ENCODE results near the gene BCL2L1.
A peak's percentile ranks its signal among the peaks of the same experiment; 100 is the strongest.
"Not testable (repeated sequence)": the region's sequence is repeated elsewhere in the genome, so short reads cannot be mapped to it uniquely, and the experiment has no call there.

BCL2L1 gene

GRCh38 chr20:31638317-31638716 is 84.4 kb downstream of the BCL2L1 start:
- Mint-ChIP-seq H3K27me3 (no peaks in the 10 kb centered on the region), H3K36me3 (no peaks in the 10 kb centered on the region), H3K4me1 (peaks cover 6% of the 10 kb centered on the region), H3K4me3 (no peak overlapping the region), H3K9me3 (no peaks in the 10 kb centered on the region), H3K27ac (no peak overlapping the region)

GRCh38 chr20:31637660-31638059 is 85.0 kb downstream of the BCL2L1 start, which contains the start of gene COX4I2:
TSS of gene COX4I2 (plus strand) at chr20:31637912. CDS start at chr20:31639018, 1,106 bp downstream.
- Mint-ChIP-seq H3K27ac (peak within 1 kb of the TSS; percentile 24), H3K36me3 (no peaks in the 10 kb centered on the region), H3K4me1 (peaks cover under 1% of the 10 kb centered on the region), H3K4me3 (no peak within 1 kb of the TSS), H3K27me3 (no peaks in the 10 kb centered on the region), H3K9me3 (no peaks in the 10 kb centered on the region)

- Mint-ChIP-seq H3K27ac (no peak overlapping the region), H3K4me3 (no peak overlapping the region), H3K9me3 (no peaks in the 10 kb centered on the region), H3K36me3 (no peaks in the 10 kb centered on the region), H3K4me1 (no peaks in the 10 kb centered on the region), H3K27me3 (no peaks in the 10 kb centered on the region)
Observed at GRCh38 chr20:31633339-31633914, 89.2 kb downstream of the BCL2L1 start.

- Mint-ChIP-seq H3K4me3 (no peak overlapping the region), H3K9me3 (no peaks in the 10 kb centered on the region), H3K36me3 (no peaks in the 10 kb centered on the region), H3K27ac (no peak overlapping the region), H3K27me3 (no peaks in the 10 kb centered on the region), H3K4me1 (no peaks in the 10 kb centered on the region)
Observed at GRCh38 chr20:31632548-31633338, 89.9 kb downstream of the BCL2L1 start.

GRCh38 chr20:31630187-31630790 is 92.4 kb downstream of the BCL2L1 start:
- H3K27me3 Mint-ChIP-seq = no peaks in the 10 kb centered on the region
- H3K27ac Mint-ChIP-seq = no peak overlapping the region
- no peaks in the 10 kb centered on the region for H3K36me3 Mint-ChIP-seq
- no peaks in the 10 kb centered on the region for H3K9me3 Mint-ChIP-seq
- H3K4me1 Mint-ChIP-seq = no peaks in the 10 kb centered on the region
- H3K4me3 Mint-ChIP-seq = no peak overlapping the region

GRCh38 chr20:31628057-31628456 is 94.6 kb downstream of the BCL2L1 start:
- H3K4me3 Mint-ChIP-seq, H3K4me1 Mint-ChIP-seq, H3K9me3 Mint-ChIP-seq, H3K27ac Mint-ChIP-seq, H3K27me3 Mint-ChIP-seq, H3K36me3 Mint-ChIP-seq: not testable (repeated sequence)

- not testable (repeated sequence) for H3K4me1 Mint-ChIP-seq, H3K27me3 Mint-ChIP-seq, H3K4me3 Mint-ChIP-seq, H3K9me3 Mint-ChIP-seq, H3K27ac Mint-ChIP-seq, H3K36me3 Mint-ChIP-seq
Observed at GRCh38 chr20:31626534-31626933, 96.1 kb downstream of the BCL2L1 start.

GRCh38 chr20:31623123-31623505 is 99.6 kb downstream of the BCL2L1 start:
- not testable (repeated sequence) for H3K9me3 Mint-ChIP-seq, H3K27me3 Mint-ChIP-seq, H3K27ac Mint-ChIP-seq, H3K4me3 Mint-ChIP-seq, H3K36me3 Mint-ChIP-seq, H3K4me1 Mint-ChIP-seq

GRCh38 chr20:31620246-31620645 is 102.4 kb downstream of the BCL2L1 start:
- no peak overlapping the region for H3K27ac Mint-ChIP-seq
- H3K4me1 Mint-ChIP-seq = no peaks in the 10 kb centered on the region
- H3K9me3 Mint-ChIP-seq = no peaks in the 10 kb centered on the region
- H3K27me3 Mint-ChIP-seq = no peaks in the 10 kb centered on the region
- H3K36me3 Mint-ChIP-seq = no peaks in the 10 kb centered on the region
- no peak overlapping the region for H3K4me3 Mint-ChIP-seq

- H3K27ac Mint-ChIP-seq = no peak overlapping the region
- H3K4me3 Mint-ChIP-seq = no peak overlapping the region
- no peaks in the 10 kb centered on the region for H3K27me3 Mint-ChIP-seq
- no peaks in the 10 kb centered on the region for H3K36me3 Mint-ChIP-seq
- no peaks in the 10 kb centered on the region for H3K9me3 Mint-ChIP-seq
- H3K4me1 Mint-ChIP-seq = no peaks in the 10 kb centered on the region
Observed at GRCh38 chr20:31617432-31618104, 105.1 kb downstream of the BCL2L1 start.

GRCh38 chr20:31615416-31615815 is 107.3 kb downstream of the BCL2L1 start:
- no peaks in the 10 kb centered on the region for H3K4me1 Mint-ChIP-seq
- no peak overlapping the region for H3K4me3 Mint-ChIP-seq
- H3K9me3 Mint-ChIP-seq = no peaks in the 10 kb centered on the region
- no peak overlapping the region for H3K27ac Mint-ChIP-seq
- H3K36me3 Mint-ChIP-seq = no peaks in the 10 kb centered on the region
- no peaks in the 10 kb centered on the region for H3K27me3 Mint-ChIP-seq

All from activated naive CD4-positive, alpha-beta T cell treated with anti-CD3 and anti-CD28 coated beads, Interleukin-2, amount 50 U/mL, for 24 hours (primary cell).